Measurements from ENCODE around the gene TNRC6A. TPM values are rescaled to one million over a fixed set of nuclear protein-coding genes. Genes with fewer than 3 reads are reported as not detected.

The TNRC6A gene
- total RNA-seq, 1 donor from 2014 or later, result 34.3 TPM

DNA sequence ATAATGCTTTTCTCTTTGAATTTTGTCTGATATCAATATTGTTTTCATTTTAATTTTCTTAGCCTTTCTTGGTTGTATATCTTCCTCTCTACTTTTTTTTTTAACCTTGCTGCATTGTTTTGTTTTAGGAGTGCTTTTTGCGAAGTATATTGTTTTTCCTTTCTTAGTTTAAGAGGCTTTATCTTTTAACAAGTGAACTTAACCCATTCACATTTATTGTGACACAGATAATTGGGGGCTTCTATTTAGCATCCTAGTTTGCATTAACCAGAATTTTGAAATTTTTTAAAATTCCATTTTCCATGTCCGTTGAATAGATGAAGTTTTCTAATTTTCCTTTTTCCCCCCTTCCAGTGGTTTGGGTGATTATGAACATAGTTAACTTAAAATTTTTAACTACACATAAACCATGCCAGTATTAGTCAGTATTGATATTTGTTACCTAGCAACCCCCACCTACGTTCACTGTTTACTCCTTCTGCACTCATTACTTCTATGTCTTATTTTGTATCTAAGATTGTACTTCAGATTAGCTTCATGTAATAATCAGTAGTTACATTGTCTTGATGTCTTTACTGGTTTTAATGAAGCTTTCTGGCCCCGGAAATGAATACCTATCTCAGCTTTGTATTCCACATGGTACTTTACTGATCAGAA lies 44.4 kb downstream of the TNRC6A start:
- H3K4me3 ChIP-seq, result no peak overlapping the region
- peaks cover 91% of the 10 kb centered on the region for H3K4me1 ChIP-seq
- H3K36me3 ChIP-seq, result peaks cover 32% of the 10 kb centered on the region
- TF ChIP-seq, protein P1, sequence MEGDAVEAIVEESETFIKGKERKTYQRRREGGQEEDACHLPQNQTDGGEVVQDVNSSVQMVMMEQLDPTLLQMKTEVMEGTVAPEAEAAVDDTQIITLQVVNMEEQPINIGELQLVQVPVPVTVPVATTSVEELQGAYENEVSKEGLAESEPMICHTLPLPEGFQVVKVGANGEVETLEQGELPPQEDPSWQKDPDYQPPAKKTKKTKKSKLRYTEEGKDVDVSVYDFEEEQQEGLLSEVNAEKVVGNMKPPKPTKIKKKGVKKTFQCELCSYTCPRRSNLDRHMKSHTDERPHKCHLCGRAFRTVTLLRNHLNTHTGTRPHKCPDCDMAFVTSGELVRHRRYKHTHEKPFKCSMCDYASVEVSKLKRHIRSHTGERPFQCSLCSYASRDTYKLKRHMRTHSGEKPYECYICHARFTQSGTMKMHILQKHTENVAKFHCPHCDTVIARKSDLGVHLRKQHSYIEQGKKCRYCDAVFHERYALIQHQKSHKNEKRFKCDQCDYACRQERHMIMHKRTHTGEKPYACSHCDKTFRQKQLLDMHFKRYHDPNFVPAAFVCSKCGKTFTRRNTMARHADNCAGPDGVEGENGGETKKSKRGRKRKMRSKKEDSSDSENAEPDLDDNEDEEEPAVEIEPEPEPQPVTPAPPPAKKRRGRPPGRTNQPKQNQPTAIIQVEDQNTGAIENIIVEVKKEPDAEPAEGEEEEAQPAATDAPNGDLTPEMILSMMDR (IDR thresholded peaks at IDR 0.05; ENCODE audit: borderline replicate concordance), result no peak
- H3K27ac ChIP-seq (replicated peaks), result no peak overlapping the region
- H3K9me3 ChIP-seq (replicated peaks), result no peaks in the 10 kb centered on the region
- intact Hi-C loops (cut with micrococcal nuclease), result loop anchor here (10.0 kb wide), 1 partner anchor 59 kb away; no protein-coding TSS in a partner anchor
- DNase-seq, result no peak
- no peaks in the 10 kb centered on the region for H3K27me3 ChIP-seq (ENCODE audit: low read depth)

- no peak overlapping the region for H3K4me3 ChIP-seq
- TF ChIP-seq, protein P1 (IDR thresholded peaks at IDR 0.05; ENCODE audit: borderline replicate concordance), result no peak
- DNase-seq, result no peak
- H3K36me3 ChIP-seq, result peaks cover 39% of the 10 kb centered on the region
- H3K27ac ChIP-seq (replicated peaks), result no peak overlapping the region
- no peaks in the 10 kb centered on the region for H3K27me3 ChIP-seq (ENCODE audit: low read depth)
- peaks cover 91% of the 10 kb centered on the region for H3K4me1 ChIP-seq
- intact Hi-C loops (cut with micrococcal nuclease), result loop anchor here (10.0 kb wide), 1 partner anchor 60 kb away; no protein-coding TSS in a partner anchor
- H3K9me3 ChIP-seq (replicated peaks), result no peaks in the 10 kb centered on the region
These were observed 45.1 kb downstream of the TNRC6A start for GRCh38 chr16:24774510-24774909.

GRCh38 chr16:24775455-24775854 lies 46.0 kb downstream of the TNRC6A start:
- peaks cover 90% of the 10 kb centered on the region for H3K4me1 ChIP-seq
- intact Hi-C loops (cut with micrococcal nuclease), result loop anchor here (10.0 kb wide), 1 partner anchor 61 kb away; no protein-coding TSS in a partner anchor

DNA sequence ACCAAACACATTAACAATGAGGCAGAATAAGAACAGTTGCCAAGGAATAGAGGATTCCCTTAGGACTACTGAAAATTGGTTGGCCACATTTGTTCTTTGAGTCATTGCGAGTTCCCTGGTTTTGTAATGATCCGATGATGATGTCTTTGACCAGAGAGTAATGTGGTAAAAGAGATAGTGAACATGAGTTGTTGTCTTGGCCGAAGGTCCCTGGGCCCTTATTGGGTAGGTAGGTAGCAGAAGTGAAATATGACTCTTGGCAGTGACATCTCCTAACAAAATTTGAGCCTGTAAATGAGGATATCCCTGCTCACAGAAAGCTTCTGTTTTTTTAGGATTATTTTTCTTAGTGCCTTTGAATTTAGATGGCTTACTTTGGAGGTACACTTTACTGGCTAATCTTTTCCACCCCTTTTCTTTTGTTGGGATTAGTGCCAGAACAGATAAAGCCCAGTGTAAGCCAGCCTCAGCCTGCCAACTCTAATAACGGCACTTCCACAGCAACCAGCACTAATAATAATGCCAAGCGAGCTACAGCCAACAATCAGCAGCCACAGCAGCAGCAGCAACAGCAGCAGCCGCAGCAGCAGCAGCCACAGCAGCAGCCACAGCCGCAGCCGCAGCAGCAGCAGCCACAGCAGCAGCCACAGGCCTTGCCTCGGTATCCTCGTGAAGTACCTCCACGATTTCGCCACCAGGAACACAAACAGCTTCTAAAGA lies 47.2 kb downstream of the TNRC6A start:
- Histone ChIP-seq H3K27ac (replicated peaks) (peak overlapping the region; percentile 70), H3K4me3 (peak overlapping the region; percentile 32), H3K27me3 (ENCODE audit: low read depth) (no peaks in the 10 kb centered on the region), H3K36me3 (peaks cover 59% of the 10 kb centered on the region), H3K9me3 (replicated peaks) (no peaks in the 10 kb centered on the region), H3K4me1 (peaks cover 90% of the 10 kb centered on the region)
- intact Hi-C loops (cut with micrococcal nuclease), result loop anchor here (10.0 kb wide), 1 partner anchor 62 kb away; no protein-coding TSS in a partner anchor
- peak; percentile 37 for DNase-seq
- TF ChIP-seq, protein P1 (IDR thresholded peaks at IDR 0.05; ENCODE audit: borderline replicate concordance), result no peak

More at GRCh38 chr16:24775455-24775854, 46.0 kb downstream of the TNRC6A start:
- TF ChIP-seq, protein P1 (IDR thresholded peaks at IDR 0.05; ENCODE audit: borderline replicate concordance), result no peak
- Histone ChIP-seq H3K36me3 (peaks cover 48% of the 10 kb centered on the region), H3K27me3 (ENCODE audit: low read depth) (no peaks in the 10 kb centered on the region), H3K27ac (replicated peaks) (peak overlapping the region; percentile 70), H3K9me3 (replicated peaks) (no peaks in the 10 kb centered on the region), H3K4me3 (no peak overlapping the region)
- no peak for DNase-seq

DNA sequence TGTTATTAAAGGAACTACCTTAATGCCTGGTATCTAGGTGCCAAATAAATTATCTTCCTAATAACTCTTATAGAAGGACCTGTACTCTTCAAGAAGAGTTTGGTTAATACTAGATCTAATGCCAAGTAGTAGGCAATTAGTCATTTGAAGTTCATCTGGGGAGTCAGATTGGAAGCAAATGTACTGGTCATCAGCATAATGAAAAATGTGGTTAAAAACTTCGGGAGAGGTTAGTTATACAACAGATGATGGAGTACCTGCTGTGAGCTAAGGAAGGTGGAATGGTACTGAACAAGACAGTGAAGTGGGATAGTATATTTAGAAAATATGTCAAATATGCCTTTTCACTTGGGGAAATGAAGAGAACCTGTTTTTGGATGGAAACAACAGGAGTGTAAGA lies 49.2 kb downstream of the TNRC6A start:
- H3K4me3 ChIP-seq, result no peak overlapping the region
- peaks cover 68% of the 10 kb centered on the region for H3K36me3 ChIP-seq
- H3K27ac ChIP-seq (replicated peaks), result peak overlapping the region; percentile 70
- H3K4me1 ChIP-seq, result peaks cover 76% of the 10 kb centered on the region
- no peak for DNase-seq
- no peaks in the 10 kb centered on the region for H3K27me3 ChIP-seq (ENCODE audit: low read depth)
- no peaks in the 10 kb centered on the region for H3K9me3 ChIP-seq (replicated peaks)
- intact Hi-C loops (cut with micrococcal nuclease), result loop anchor here (10.0 kb wide), 1 partner anchor 64 kb away; no protein-coding TSS in a partner anchor
- TF ChIP-seq, protein P1 (IDR thresholded peaks at IDR 0.05; ENCODE audit: borderline replicate concordance), result no peak
